ENCODE data around the gene IFI44L. TPM values are rescaled to one million over a fixed set of nuclear protein-coding genes. Genes with fewer than 3 reads are reported as not detected.
A peak's percentile ranks its signal among the peaks of the same experiment; 100 is the strongest.

Gene IFI44L
- polyA plus RNA-seq, 1 donor (not counting 4 experiments of a cell fraction or from before 2014, with no cell fraction given): 34.8 TPM

GRCh38 chr1:78617615-78618026 is 2.6 kb upstream of the IFI44L start:
- H3K4me2 ChIP-seq (ENCODE audit: control insufficient read depth, extremely low read depth, insufficient read depth, low read depth, low read length): no peak overlapping the region
- H3K79me2 ChIP-seq (ENCODE audit: control insufficient read depth, insufficient read depth, low read length): no peaks in the 10 kb centered on the region
- no peak overlapping the region for H3K9ac ChIP-seq (ENCODE audit: control insufficient read depth, extremely low read depth, insufficient read depth, low read length)
- H3K27me3 ChIP-seq (ENCODE audit: control insufficient read depth, extremely low read depth, insufficient read depth, low read length): no peaks in the 10 kb centered on the region
- peaks cover 9% of the 10 kb centered on the region for H3K4me1 ChIP-seq (ENCODE audit: control insufficient read depth, extremely low read depth, insufficient read depth, low read length)
- dilution Hi-C loops (cut with MboI; ENCODE audit: extremely low pct_ligation_motif_present, low sequenced_read_pairs): no loop called here
- H3K4me3 ChIP-seq (ENCODE audit: control insufficient read depth in 2 of 3, extremely low read depth in 1 of 3, insufficient read depth in 2 of 3, low read depth in 1 of 3, low read length in 3 of 3): no peak overlapping the region
- FAIRE-seq (peak; percentile 77), DNase-seq (ENCODE audit: low read depth, low spot score) (peak; percentile 48)
- H3K36me3 ChIP-seq (ENCODE audit: control insufficient read depth in 2 of 2, extremely low read depth in 1 of 2, insufficient read depth in 2 of 2, low read length in 2 of 2): no peaks in the 10 kb centered on the region
- no peak for TF ChIP-seq EZH2 (IDR thresholded peaks at IDR 0.05; ENCODE audit: low read length)
- TF ChIP-seq, protein P1, sequence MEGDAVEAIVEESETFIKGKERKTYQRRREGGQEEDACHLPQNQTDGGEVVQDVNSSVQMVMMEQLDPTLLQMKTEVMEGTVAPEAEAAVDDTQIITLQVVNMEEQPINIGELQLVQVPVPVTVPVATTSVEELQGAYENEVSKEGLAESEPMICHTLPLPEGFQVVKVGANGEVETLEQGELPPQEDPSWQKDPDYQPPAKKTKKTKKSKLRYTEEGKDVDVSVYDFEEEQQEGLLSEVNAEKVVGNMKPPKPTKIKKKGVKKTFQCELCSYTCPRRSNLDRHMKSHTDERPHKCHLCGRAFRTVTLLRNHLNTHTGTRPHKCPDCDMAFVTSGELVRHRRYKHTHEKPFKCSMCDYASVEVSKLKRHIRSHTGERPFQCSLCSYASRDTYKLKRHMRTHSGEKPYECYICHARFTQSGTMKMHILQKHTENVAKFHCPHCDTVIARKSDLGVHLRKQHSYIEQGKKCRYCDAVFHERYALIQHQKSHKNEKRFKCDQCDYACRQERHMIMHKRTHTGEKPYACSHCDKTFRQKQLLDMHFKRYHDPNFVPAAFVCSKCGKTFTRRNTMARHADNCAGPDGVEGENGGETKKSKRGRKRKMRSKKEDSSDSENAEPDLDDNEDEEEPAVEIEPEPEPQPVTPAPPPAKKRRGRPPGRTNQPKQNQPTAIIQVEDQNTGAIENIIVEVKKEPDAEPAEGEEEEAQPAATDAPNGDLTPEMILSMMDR (optimal IDR thresholded peaks at IDR 0.05 in 1 of 3, IDR thresholded peaks at IDR 0.05 in 1 of 3, conservative IDR thresholded peaks at IDR 0.05 in 1 of 3; ENCODE audit: extremely low read depth in 1 of 3, insufficient read depth in 2 of 3, low read length in 3 of 3): peak; percentile 61 to 85 (median 82)
- no peak overlapping the region for H3K27ac ChIP-seq (ENCODE audit: control insufficient read depth, insufficient read depth, low read length)
- no peaks in the 10 kb centered on the region for H3K9me1 ChIP-seq (ENCODE audit: control insufficient read depth, extremely low read depth, insufficient read depth, low read length)
- H2AFZ ChIP-seq (ENCODE audit: control insufficient read depth, low read length): peak overlapping the region; percentile 52
- no peaks in the 10 kb centered on the region for H3K9me3 ChIP-seq (ENCODE audit: control insufficient read depth, low read depth, low read length)
- H4K20me1 ChIP-seq (ENCODE audit: control insufficient read depth, extremely low read depth, insufficient read depth, low read length): no peaks in the 10 kb centered on the region

DNA sequence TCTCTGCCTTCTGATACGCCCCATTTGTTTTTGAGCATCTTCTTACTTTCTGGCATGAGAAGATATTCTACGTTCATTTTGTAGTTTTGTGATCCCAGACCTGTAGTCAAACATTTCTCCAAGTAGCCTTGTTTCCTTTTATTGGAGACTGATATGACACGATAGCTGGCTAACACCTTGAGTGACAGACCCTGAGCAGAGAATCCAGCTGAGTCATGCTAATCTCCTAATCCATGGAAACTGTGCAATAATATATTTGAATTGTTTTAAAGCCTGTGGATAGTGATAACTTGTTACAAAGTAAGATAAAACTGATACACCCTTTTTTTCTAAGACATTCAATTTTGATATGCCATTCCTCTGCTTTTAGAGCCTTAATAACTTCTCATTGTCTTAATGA is 1.2 kb upstream of the IFI44L start:
- no peak for FAIRE-seq
- dilution Hi-C loops (cut with MboI; ENCODE audit: extremely low pct_ligation_motif_present, low sequenced_read_pairs): no loop called here
- H3K36me3 ChIP-seq (ENCODE audit: control insufficient read depth in 2 of 2, extremely low read depth in 1 of 2, insufficient read depth in 2 of 2, low read length in 2 of 2): no peaks in the 10 kb centered on the region
- H3K79me2 ChIP-seq (ENCODE audit: control insufficient read depth, insufficient read depth, low read length): no peaks in the 10 kb centered on the region
- H4K20me1 ChIP-seq (ENCODE audit: control insufficient read depth, extremely low read depth, insufficient read depth, low read length): no peaks in the 10 kb centered on the region
- no peak overlapping the region for H3K4me3 ChIP-seq (ENCODE audit: control insufficient read depth in 2 of 3, extremely low read depth in 1 of 3, insufficient read depth in 2 of 3, low read depth in 1 of 3, low read length in 3 of 3)
- H3K27me3 ChIP-seq (ENCODE audit: control insufficient read depth, extremely low read depth, insufficient read depth, low read length): no peaks in the 10 kb centered on the region
- H3K9me3 ChIP-seq (ENCODE audit: control insufficient read depth, low read depth, low read length): no peaks in the 10 kb centered on the region
- no peak overlapping the region for H3K9ac ChIP-seq (ENCODE audit: control insufficient read depth, extremely low read depth, insufficient read depth, low read length)
- no peak overlapping the region for H2AFZ ChIP-seq (ENCODE audit: control insufficient read depth, low read length)
- TF ChIP-seq, protein P1 (optimal IDR thresholded peaks at IDR 0.05 in 1 of 3, IDR thresholded peaks at IDR 0.05 in 1 of 3, conservative IDR thresholded peaks at IDR 0.05 in 1 of 3; ENCODE audit: extremely low read depth in 1 of 3, insufficient read depth in 2 of 3, low read length in 3 of 3): no peak
- no peak overlapping the region for H3K27ac ChIP-seq (ENCODE audit: control insufficient read depth, insufficient read depth, low read length)
- no peaks in the 10 kb centered on the region for H3K9me1 ChIP-seq (ENCODE audit: control insufficient read depth, extremely low read depth, insufficient read depth, low read length)
- H3K4me1 ChIP-seq (ENCODE audit: control insufficient read depth, extremely low read depth, insufficient read depth, low read length): peaks cover 9% of the 10 kb centered on the region
- no peak overlapping the region for H3K4me2 ChIP-seq (ENCODE audit: control insufficient read depth, extremely low read depth, insufficient read depth, low read depth, low read length)
- no peak for DNase-seq (ENCODE audit: low read depth, low spot score)
